HEK293 (cell line): ENCODE measurements around the gene BHLHE41.

ENCODE experiments used
- CTCF ChIA-PET: fragments of 350-600 bp; formaldehyde crosslinking; extraction: SDS; loops from one replicate; lab custom pipeline; 2021; ENCODE audit warnings: antibody characterized with exemption; lab: Yijun Ruan, JAX
- POLR2A ChIA-PET: fragments of 300-600 bp; formaldehyde crosslinking; extraction: SDS; loops from one replicate; lab custom pipeline; 2020; ENCODE audit warnings: antibody characterized with exemption, inconsistent platforms; lab: Yijun Ruan, JAX
- H3K27ac ChIP-seq: fragments of 200-500 bp; sonication (Bioruptor generic); 2 replicates; pipeline ENCODE4 v1.5.1; 2014; ENCODE audit warnings: low read depth, low read length, control low read depth, inconsistent platforms; ENCODE audit errors: extremely low read depth
- H3K36me3 ChIP-seq, 2 experiments: fragments of 200-500 bp in 1 of 2; sonication (Bioruptor generic) in 1 of 2; 1 replicate in 1 of 2; 2 replicates in 1 of 2; pipeline ENCODE4 v1.5.1; 2014 to 2017; ENCODE audit warnings: inconsistent platforms in 2 of 2, low read length in 2 of 2; ENCODE audit not compliant: control insufficient read depth in 2 of 2, insufficient read depth in 1 of 2
- H3K4me1 ChIP-seq: fragments of 200-500 bp; sonication (Bioruptor generic); 2 replicates; pipeline ENCODE4 v1.5.1; 2014; ENCODE audit warnings: mild to moderate bottlenecking, low read length, inconsistent platforms; ENCODE audit not compliant: control insufficient read depth, insufficient read depth
- H3K4me3 ChIP-seq: 2 replicates; pipeline ENCODE4 v1.5.1; 2011; ENCODE audit warnings: low read depth, mild to moderate bottlenecking, control low read depth, low read length, moderate library complexity
- H3K9me3 ChIP-seq: fragments of 200-500 bp; sonication (Bioruptor generic); 2 replicates; pipeline ENCODE4 v1.5.1; 2014; ENCODE audit warnings: low read depth, low read length, inconsistent platforms; ENCODE audit not compliant: control insufficient read depth, insufficient read depth
- GFI1B ChIP-seq: fragments of 450-650 bp; formaldehyde crosslinking; IDR thresholded peaks from 2 replicates; pipeline ENCODE4 v1.5.1; 2016; ENCODE audit warnings: missing biosample characterization, missing genetic modification characterization
- GLI4 ChIP-seq: fragments of 450-650 bp; formaldehyde crosslinking; IDR thresholded peaks from 2 replicates; pipeline ENCODE4 v1.5.1; 2016; ENCODE audit warnings: missing biosample characterization, missing genetic modification characterization
- KLF8 ChIP-seq: fragments of 450-650 bp; formaldehyde crosslinking; IDR thresholded peaks from 2 replicates; pipeline ENCODE4 v1.5.1; 2016; ENCODE audit warnings: missing biosample characterization, missing genetic modification characterization
- MEIS1 ChIP-seq: sonication (generic); formaldehyde crosslinking; IDR thresholded peaks from 2 replicates; pipeline ENCODE4 v1.8.1; 2022; ENCODE audit warnings: missing genetic modification reagents, mild to moderate bottlenecking, borderline replicate concordance
- MZF1 ChIP-seq: fragments of 450-650 bp; formaldehyde crosslinking; IDR thresholded peaks from 2 replicates; pipeline ENCODE4 v1.5.1; 2017; ENCODE audit warnings: missing biosample characterization, missing genetic modification characterization, borderline replicate concordance
- OSR2 ChIP-seq: fragments of 450-650 bp; formaldehyde crosslinking; IDR thresholded peaks from 2 replicates; pipeline ENCODE4 v1.5.1; 2016; ENCODE audit warnings: missing biosample characterization, missing genetic modification characterization
- OVOL3 ChIP-seq: fragments of 450-650 bp; formaldehyde crosslinking; IDR thresholded peaks from 2 replicates; pipeline ENCODE4 v1.5.1; 2016; ENCODE audit warnings: missing biosample characterization, missing genetic modification characterization
- REPIN1 ChIP-seq: fragments of 450-650 bp; formaldehyde crosslinking; IDR thresholded peaks from 2 replicates; pipeline ENCODE4 v1.5.1; 2017; ENCODE audit warnings: missing biosample characterization, missing genetic modification characterization, low read depth
- YY1 ChIP-seq: fragments of 450-650 bp; formaldehyde crosslinking; IDR thresholded peaks from 2 replicates; pipeline ENCODE4 v1.5.1; 2018; ENCODE audit warnings: missing biosample characterization, missing genetic modification characterization
- ZNF169 ChIP-seq: fragments of 450-650 bp; formaldehyde crosslinking; IDR thresholded peaks from 2 replicates; pipeline ENCODE4 v1.5.1; 2016; ENCODE audit warnings: missing biosample characterization, missing genetic modification characterization
- ZNF223 ChIP-seq: fragments of 450-650 bp; formaldehyde crosslinking; IDR thresholded peaks from 2 replicates; pipeline ENCODE4 v1.5.1; 2016; ENCODE audit warnings: missing biosample characterization, missing genetic modification characterization
- ZNF274 ChIP-seq, 2 experiments: fragments of 200-500 bp in 1 of 2; fragments of 450-650 bp in 1 of 2; sonication (Bioruptor generic) in 1 of 2; formaldehyde crosslinking in 1 of 2; IDR thresholded peaks; 2 replicates each; pipeline versions ENCODE4 v1.5.1 to v1.6.1; 2014 to 2016; ENCODE audit warnings: borderline replicate concordance in 1 of 2, inconsistent platforms in 1 of 2, low read length in 1 of 2, missing biosample characterization in 1 of 2, missing genetic modification characterization in 1 of 2
- ZNF292 ChIP-seq: fragments of 450-650 bp; formaldehyde crosslinking; IDR thresholded peaks from 2 replicates; pipeline ENCODE4 v1.5.1; 2016; ENCODE audit warnings: low read depth, missing biosample characterization, missing genetic modification characterization, borderline replicate concordance
- ZNF324 ChIP-seq: fragments of 450-650 bp; formaldehyde crosslinking; IDR thresholded peaks from 2 replicates; pipeline ENCODE4 v1.5.1; 2016; ENCODE audit warnings: missing biosample characterization, missing genetic modification characterization
- ZNF335 ChIP-seq: fragments of 450-650 bp; formaldehyde crosslinking; conservative IDR thresholded peaks from 2 replicates; pipeline ENCODE4 v1.5.1; 2016; ENCODE audit warnings: missing biosample characterization, missing genetic modification characterization
- ZNF366 ChIP-seq: fragments of 450-650 bp; formaldehyde crosslinking; conservative IDR thresholded peaks from 2 replicates; pipeline ENCODE4 v1.5.1; 2016; ENCODE audit warnings: missing biosample characterization, missing genetic modification characterization
- ZNF394 ChIP-seq: fragments of 450-650 bp; formaldehyde crosslinking; IDR thresholded peaks from 2 replicates; pipeline ENCODE4 v1.5.1; 2016; ENCODE audit warnings: missing biosample characterization, missing genetic modification characterization, mild to moderate bottlenecking, moderate library complexity, borderline replicate concordance
- ZNF416 ChIP-seq: fragments of 450-650 bp; formaldehyde crosslinking; IDR thresholded peaks from 2 replicates; pipeline ENCODE4 v1.5.1; 2016; ENCODE audit warnings: missing biosample characterization, missing genetic modification characterization
- ZNF426 ChIP-seq: fragments of 450-650 bp; formaldehyde crosslinking; IDR thresholded peaks from 2 replicates; pipeline ENCODE4 v1.5.1; 2017; ENCODE audit warnings: missing biosample characterization, missing genetic modification characterization, mild to moderate bottlenecking, inconsistent platforms, moderate library complexity
- ZNF529 ChIP-seq: fragments of 450-650 bp; formaldehyde crosslinking; IDR thresholded peaks from 2 replicates; pipeline ENCODE4 v1.5.1; 2017; ENCODE audit warnings: missing genetic modification characterization, missing biosample characterization; ENCODE audit not compliant: insufficient replicate concordance
- ZNF544 ChIP-seq: fragments of 450-650 bp; formaldehyde crosslinking; IDR thresholded peaks from 2 replicates; pipeline ENCODE4 v1.5.0; 2017; ENCODE audit warnings: missing biosample characterization, missing genetic modification characterization
- ZNF610 ChIP-seq: fragments of 450-650 bp; formaldehyde crosslinking; IDR thresholded peaks from 2 replicates; pipeline ENCODE4 v1.5.1; 2016; ENCODE audit warnings: missing biosample characterization, missing genetic modification characterization, borderline replicate concordance
- ZNF621 ChIP-seq: fragments of 450-650 bp; formaldehyde crosslinking; IDR thresholded peaks from 2 replicates; pipeline ENCODE4 v1.5.1; 2017; ENCODE audit warnings: missing biosample characterization, missing genetic modification characterization
- ZNF654 ChIP-seq: fragments of 450-650 bp; formaldehyde crosslinking; IDR thresholded peaks from 2 replicates; pipeline ENCODE4 v1.5.1; 2016; ENCODE audit warnings: low read depth, missing biosample characterization, missing genetic modification characterization
- ZNF677 ChIP-seq: fragments of 450-650 bp; IDR thresholded peaks from 2 replicates; pipeline ENCODE4 v1.5.0; 2018; ENCODE audit warnings: missing biosample characterization, mild to moderate bottlenecking, missing genetic modification characterization, moderate library complexity
- ZNF776 ChIP-seq: fragments of 450-650 bp; formaldehyde crosslinking; IDR thresholded peaks from 2 replicates; pipeline ENCODE4 v1.5.0; 2017; ENCODE audit warnings: missing biosample characterization, missing genetic modification characterization, borderline replicate concordance
- TF ChIP-seq, protein P1 (sequence below): fragments of 450-650 bp; formaldehyde crosslinking; IDR thresholded peaks from 2 replicates; pipeline ENCODE4 v1.5.1; 2016; ENCODE audit warnings: missing biosample characterization, missing genetic modification characterization
- TF ChIP-seq, protein P2 (sequence below): fragments of 450-650 bp; formaldehyde crosslinking; IDR thresholded peaks from 2 replicates; pipeline ENCODE4 v1.5.1; 2016; ENCODE audit warnings: missing biosample characterization, missing genetic modification characterization

Gene BHLHE41

GRCh38 chr12:26091822-26092221, 33.0 kb downstream of the BHLHE41 start:
- Histone ChIP-seq H3K4me3 (no peak overlapping the region), H3K9me3 (no peaks in the 10 kb centered on the region), H3K27ac (no peak overlapping the region), H3K4me1 (no peaks in the 10 kb centered on the region), H3K36me3 (no peaks in the 10 kb centered on the region)
- ChIA-PET POLR2A (no interaction called here), CTCF (interaction anchor here (0.5 to 1.8 kb wide), 10 partner anchors 10 to 560 kb away, joined by 3 to 6 read pairs (median 3); no protein-coding TSS in a partner anchor)
- TF ChIP-seq, protein P1, sequence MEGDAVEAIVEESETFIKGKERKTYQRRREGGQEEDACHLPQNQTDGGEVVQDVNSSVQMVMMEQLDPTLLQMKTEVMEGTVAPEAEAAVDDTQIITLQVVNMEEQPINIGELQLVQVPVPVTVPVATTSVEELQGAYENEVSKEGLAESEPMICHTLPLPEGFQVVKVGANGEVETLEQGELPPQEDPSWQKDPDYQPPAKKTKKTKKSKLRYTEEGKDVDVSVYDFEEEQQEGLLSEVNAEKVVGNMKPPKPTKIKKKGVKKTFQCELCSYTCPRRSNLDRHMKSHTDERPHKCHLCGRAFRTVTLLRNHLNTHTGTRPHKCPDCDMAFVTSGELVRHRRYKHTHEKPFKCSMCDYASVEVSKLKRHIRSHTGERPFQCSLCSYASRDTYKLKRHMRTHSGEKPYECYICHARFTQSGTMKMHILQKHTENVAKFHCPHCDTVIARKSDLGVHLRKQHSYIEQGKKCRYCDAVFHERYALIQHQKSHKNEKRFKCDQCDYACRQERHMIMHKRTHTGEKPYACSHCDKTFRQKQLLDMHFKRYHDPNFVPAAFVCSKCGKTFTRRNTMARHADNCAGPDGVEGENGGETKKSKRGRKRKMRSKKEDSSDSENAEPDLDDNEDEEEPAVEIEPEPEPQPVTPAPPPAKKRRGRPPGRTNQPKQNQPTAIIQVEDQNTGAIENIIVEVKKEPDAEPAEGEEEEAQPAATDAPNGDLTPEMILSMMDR (tag by site-specific recombination): 0 out of 2 replicates have a peak, but pooled peaks have one; percentile 25
- TF ChIP-seq OSR2 (tag by site-specific recombination) (no peak), ZNF394 (tag by site-specific recombination) (no peak), ZNF654 (tag by site-specific recombination) (peak; percentile 36)

DNA sequence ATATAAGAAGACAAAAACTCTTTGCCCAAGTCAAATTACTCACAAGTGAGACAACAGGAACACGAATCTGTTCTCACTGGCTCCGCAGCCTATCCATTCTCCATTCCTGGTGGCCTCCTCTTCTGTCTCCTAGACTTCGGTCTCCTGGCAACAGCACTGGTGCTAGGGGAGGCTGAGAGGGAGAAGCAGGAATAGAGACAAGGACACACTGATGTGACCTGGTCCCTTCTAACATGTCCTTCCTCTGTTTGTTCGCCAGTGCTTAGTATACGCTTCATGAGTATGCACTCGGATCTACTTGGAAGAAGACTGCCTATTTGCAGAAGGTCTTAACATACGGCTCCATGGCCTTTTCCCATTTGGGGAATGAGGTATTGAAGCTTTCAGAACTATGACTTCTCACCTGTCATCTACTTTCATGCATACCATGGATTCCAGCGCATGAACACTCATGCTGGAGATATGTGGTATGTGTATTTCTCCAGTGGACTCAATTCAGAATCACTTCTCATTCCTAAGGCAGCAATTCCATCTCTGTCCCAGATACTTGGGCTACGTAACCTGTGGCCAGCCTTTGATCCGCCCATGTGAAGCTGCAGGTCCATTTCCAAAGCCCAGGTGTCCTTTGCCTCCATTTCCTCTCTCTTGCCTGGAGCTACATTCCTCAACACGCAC, 33.9 kb downstream of the BHLHE41 start:
- no peak for TF ChIP-seq ZNF544 (tag by site-specific recombination)
- TF ChIP-seq REPIN1 (tag by site-specific recombination): no peak
- no peak for TF ChIP-seq GLI4 (tag by site-specific recombination)
- TF ChIP-seq KLF8 (tag by site-specific recombination): no peak
- no peak for TF ChIP-seq ZNF292
- no peak for TF ChIP-seq ZNF366 (tag by site-specific recombination)
- no peak for TF ChIP-seq GFI1B (tag by site-specific recombination)
- no peak for TF ChIP-seq MZF1 (tag by site-specific recombination)
- TF ChIP-seq ZNF621 (tag by site-specific recombination): no peak
- no peak for TF ChIP-seq OVOL3 (tag by site-specific recombination)
- TF ChIP-seq ZNF426 (tag by site-specific recombination): no peak
- no peak for TF ChIP-seq ZNF610 (tag by site-specific recombination)
- TF ChIP-seq ZNF529 (tag by site-specific recombination): no peak
- no peak for TF ChIP-seq ZNF274 (IDR thresholded peaks at IDR 0.05; ENCODE audit: low read length)
- TF ChIP-seq ZNF274 (tag by site-specific recombination; IDR thresholded peaks at IDR 0.05; ENCODE audit: borderline replicate concordance): no peak
- TF ChIP-seq ZNF677: no peak
- POLR2A ChIA-PET: no interaction called here
- no peak overlapping the region for H3K4me3 ChIP-seq
- CTCF ChIA-PET: interaction anchor here (0.6 to 1.8 kb wide), 3 partner anchors 10 to 38 kb away, joined by 3 to 4 read pairs (median 3); no protein-coding TSS in a partner anchor
- H3K4me1 ChIP-seq: no peaks in the 10 kb centered on the region
- no peak overlapping the region for H3K27ac ChIP-seq
- no peaks in the 10 kb centered on the region for H3K36me3 ChIP-seq
- no peaks in the 10 kb centered on the region for H3K9me3 ChIP-seq

DNA sequence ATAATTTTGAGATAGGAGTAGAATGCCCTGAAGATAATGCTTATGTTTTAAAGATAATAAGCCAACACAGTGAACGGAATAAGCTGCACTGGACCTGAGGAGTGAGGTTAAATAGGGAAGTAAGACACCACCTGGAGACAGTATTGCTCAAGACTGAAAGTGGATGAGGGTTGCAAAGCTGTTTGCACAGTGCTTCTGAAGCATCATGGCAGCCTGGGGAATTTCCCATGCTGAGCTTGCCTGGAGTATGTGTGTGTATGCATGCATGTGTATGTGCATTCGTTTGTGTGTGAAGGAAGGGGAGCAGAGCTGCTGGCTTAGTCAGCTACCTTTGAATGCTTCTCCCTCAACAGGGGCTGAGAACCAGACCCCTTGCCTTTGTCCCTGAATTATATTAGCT, 35.8 kb downstream of the BHLHE41 start:
- Histone ChIP-seq H3K4me1 (no peaks in the 10 kb centered on the region), H3K9me3 (no peaks in the 10 kb centered on the region), H3K4me3 (no peak overlapping the region), H3K27ac (no peak overlapping the region), H3K36me3 (no peaks in the 10 kb centered on the region)
- ChIA-PET CTCF (interaction anchor here (0.6 to 1.3 kb wide), 3 partner anchors 9 to 443 kb away, joined by 3 to 5 read pairs (median 4); no protein-coding TSS in a partner anchor), POLR2A (interaction anchor here (0.6 kb wide), 1 partner anchor 892 kb away, joined by 3 read pairs; no protein-coding TSS in a partner anchor)
- TF ChIP-seq ZNF223 (tag by site-specific recombination): no peak
- no peak for TF ChIP-seq ZNF776 (tag by site-specific recombination)
- no peak for TF ChIP-seq ZNF335
- TF ChIP-seq ZNF169: no peak
- TF ChIP-seq ZNF324: no peak
- no peak for TF ChIP-seq YY1 (tag by site-specific recombination)
- no peak for TF ChIP-seq MEIS1 (CRISPR knock-in tag)
- TF ChIP-seq ZNF416 (tag by site-specific recombination): no peak
- TF ChIP-seq, protein P2, sequence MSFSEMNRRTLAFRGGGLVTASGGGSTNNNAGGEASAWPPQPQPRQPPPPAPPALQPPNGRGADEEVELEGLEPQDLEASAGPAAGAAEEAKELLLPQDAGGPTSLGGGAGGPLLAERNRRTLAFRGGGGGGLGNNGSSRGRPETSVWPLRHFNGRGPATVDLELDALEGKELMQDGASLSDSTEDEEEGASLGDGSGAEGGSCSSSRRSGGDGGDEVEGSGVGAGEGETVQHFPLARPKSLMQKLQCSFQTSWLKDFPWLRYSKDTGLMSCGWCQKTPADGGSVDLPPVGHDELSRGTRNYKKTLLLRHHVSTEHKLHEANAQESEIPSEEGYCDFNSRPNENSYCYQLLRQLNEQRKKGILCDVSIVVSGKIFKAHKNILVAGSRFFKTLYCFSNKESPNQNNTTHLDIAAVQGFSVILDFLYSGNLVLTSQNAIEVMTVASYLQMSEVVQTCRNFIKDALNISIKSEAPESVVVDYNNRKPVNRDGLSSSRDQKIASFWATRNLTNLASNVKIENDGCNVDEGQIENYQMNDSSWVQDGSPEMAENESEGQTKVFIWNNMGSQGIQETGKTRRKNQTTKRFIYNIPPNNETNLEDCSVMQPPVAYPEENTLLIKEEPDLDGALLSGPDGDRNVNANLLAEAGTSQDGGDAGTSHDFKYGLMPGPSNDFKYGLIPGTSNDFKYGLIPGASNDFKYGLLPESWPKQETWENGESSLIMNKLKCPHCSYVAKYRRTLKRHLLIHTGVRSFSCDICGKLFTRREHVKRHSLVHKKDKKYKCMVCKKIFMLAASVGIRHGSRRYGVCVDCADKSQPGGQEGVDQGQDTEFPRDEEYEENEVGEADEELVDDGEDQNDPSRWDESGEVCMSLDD (tag by site-specific recombination): no peak
